ENCODE data around the gene ZNF718.

DNA sequence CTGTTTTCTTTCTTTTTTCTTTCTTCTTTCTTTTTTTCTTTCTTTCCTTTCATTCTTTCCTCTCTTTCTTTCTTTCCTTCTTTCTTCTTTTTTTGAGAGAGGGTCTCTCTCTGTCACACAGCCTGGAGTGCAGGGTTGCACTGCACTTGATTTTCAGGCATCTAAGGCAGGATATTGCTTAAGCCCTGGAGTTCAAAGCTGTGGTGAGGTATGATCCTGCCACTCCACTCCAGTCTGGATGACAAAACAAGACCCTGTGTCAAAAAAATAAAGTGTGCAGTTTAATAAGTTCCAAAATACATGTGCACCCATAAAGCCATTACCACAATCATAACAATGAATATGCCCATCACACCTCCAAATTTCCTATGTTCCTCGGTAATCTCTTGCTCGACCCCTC, 10.6 kb upstream of the ZNF718 start:
- TF ChIP-seq, protein P1, sequence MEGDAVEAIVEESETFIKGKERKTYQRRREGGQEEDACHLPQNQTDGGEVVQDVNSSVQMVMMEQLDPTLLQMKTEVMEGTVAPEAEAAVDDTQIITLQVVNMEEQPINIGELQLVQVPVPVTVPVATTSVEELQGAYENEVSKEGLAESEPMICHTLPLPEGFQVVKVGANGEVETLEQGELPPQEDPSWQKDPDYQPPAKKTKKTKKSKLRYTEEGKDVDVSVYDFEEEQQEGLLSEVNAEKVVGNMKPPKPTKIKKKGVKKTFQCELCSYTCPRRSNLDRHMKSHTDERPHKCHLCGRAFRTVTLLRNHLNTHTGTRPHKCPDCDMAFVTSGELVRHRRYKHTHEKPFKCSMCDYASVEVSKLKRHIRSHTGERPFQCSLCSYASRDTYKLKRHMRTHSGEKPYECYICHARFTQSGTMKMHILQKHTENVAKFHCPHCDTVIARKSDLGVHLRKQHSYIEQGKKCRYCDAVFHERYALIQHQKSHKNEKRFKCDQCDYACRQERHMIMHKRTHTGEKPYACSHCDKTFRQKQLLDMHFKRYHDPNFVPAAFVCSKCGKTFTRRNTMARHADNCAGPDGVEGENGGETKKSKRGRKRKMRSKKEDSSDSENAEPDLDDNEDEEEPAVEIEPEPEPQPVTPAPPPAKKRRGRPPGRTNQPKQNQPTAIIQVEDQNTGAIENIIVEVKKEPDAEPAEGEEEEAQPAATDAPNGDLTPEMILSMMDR (IDR thresholded peaks at IDR 0.05; ENCODE audit: low read depth, low read length) = no peak
- no peak for TF ChIP-seq EZH2phosphoT487 (IDR thresholded peaks at IDR 0.05; ENCODE audit: low read depth)
